ENCODE results near the gene ANGPTL7. TPM values are rescaled to one million over a fixed set of nuclear protein-coding genes. Genes with fewer than 3 reads are reported as not detected.

The ANGPTL7 gene
- total and polyA plus RNA-seq, 2 donors (not counting 1 experiment from before 2014, with no cell fraction given) = 0.34 to 1.5 TPM

- Histone ChIP-seq H2AFZ (ENCODE audit: low read length) (no peak overlapping the region), H3K4me2 (ENCODE audit: extremely low read depth, insufficient read depth, low read length) (no peak overlapping the region), H3K9ac (ENCODE audit: insufficient read depth, low read length) (no peak overlapping the region), H3K79me2 (ENCODE audit: control insufficient read depth, insufficient read depth, low read length) (no peaks in the 10 kb centered on the region), H3K27me3 (ENCODE audit: control insufficient read depth, insufficient read depth, low read length) (no peaks in the 10 kb centered on the region), H3K4me1 (ENCODE audit: control insufficient read depth, extremely low read depth, insufficient read depth, low read length) (no peaks in the 10 kb centered on the region), H3K9me3 (ENCODE audit: control insufficient read depth, insufficient read depth, low read depth, low read length) (no peaks in the 10 kb centered on the region), H3K4me3 (replicated peaks in 1 of 4; ENCODE audit: control extremely low read depth in 1 of 4, insufficient read depth in 1 of 4, low read depth in 3 of 4, low read length in 4 of 4) (no peak overlapping the region), H3K27ac (ENCODE audit: insufficient read depth, low read length) (no peak overlapping the region), H3K36me3 (ENCODE audit: control insufficient read depth, insufficient read depth, low read length) (peaks cover 10% of the 10 kb centered on the region), H4K20me1 (ENCODE audit: control insufficient read depth, extremely low read depth, insufficient read depth, low read length) (no peaks in the 10 kb centered on the region)
- DNase-seq (ENCODE audit: low read depth in 2 of 2) = no peak
- TF ChIP-seq CTCF (conservative IDR thresholded peaks at IDR 0.05 in 1 of 2, IDR thresholded peaks at IDR 0.05 in 1 of 2; ENCODE audit: low read depth in 1 of 2, low read length in 2 of 2) (no peak), EZH2 (IDR thresholded peaks at IDR 0.05; ENCODE audit: low read length, missing control alignments) (no peak)
Observed at GRCh38 chr1:11198851-11199594, 9.9 kb downstream of the ANGPTL7 start.

- no peaks in the 10 kb centered on the region for H4K20me1 ChIP-seq (ENCODE audit: control insufficient read depth, extremely low read depth, insufficient read depth, low read length)
- DNase-seq (ENCODE audit: low read depth in 2 of 2) = no peak
- H3K9ac ChIP-seq (ENCODE audit: insufficient read depth, low read length) = no peak overlapping the region
- H2AFZ ChIP-seq (ENCODE audit: low read length) = no peak overlapping the region
- no peaks in the 10 kb centered on the region for H3K79me2 ChIP-seq (ENCODE audit: control insufficient read depth, insufficient read depth, low read length)
- no peaks in the 10 kb centered on the region for H3K4me1 ChIP-seq (ENCODE audit: control insufficient read depth, extremely low read depth, insufficient read depth, low read length)
- peaks cover 6% of the 10 kb centered on the region for H3K36me3 ChIP-seq (ENCODE audit: control insufficient read depth, insufficient read depth, low read length)
- no peak overlapping the region for H3K4me2 ChIP-seq (ENCODE audit: extremely low read depth, insufficient read depth, low read length)
- H3K9me3 ChIP-seq (ENCODE audit: control insufficient read depth, insufficient read depth, low read depth, low read length) = no peaks in the 10 kb centered on the region
- no peak for TF ChIP-seq EZH2 (IDR thresholded peaks at IDR 0.05; ENCODE audit: low read length, missing control alignments)
- no peak overlapping the region for H3K4me3 ChIP-seq (replicated peaks in 1 of 4; ENCODE audit: control extremely low read depth in 1 of 4, insufficient read depth in 1 of 4, low read depth in 3 of 4, low read length in 4 of 4)
- H3K27me3 ChIP-seq (ENCODE audit: control insufficient read depth, insufficient read depth, low read length) = no peaks in the 10 kb centered on the region
- no peak overlapping the region for H3K27ac ChIP-seq (ENCODE audit: insufficient read depth, low read length)
Observed at GRCh38 chr1:11204396-11205190, 15.4 kb downstream of the ANGPTL7 start.

GRCh38 chr1:11207898-11208611, 18.9 kb downstream of the ANGPTL7 start:
- H3K36me3 ChIP-seq (ENCODE audit: control insufficient read depth, insufficient read depth, low read length) = peaks cover 8% of the 10 kb centered on the region
- H3K79me2 ChIP-seq (ENCODE audit: control insufficient read depth, insufficient read depth, low read length) = no peaks in the 10 kb centered on the region
- DNase-seq (ENCODE audit: low read depth in 2 of 2) = no peak
- no peak for TF ChIP-seq EZH2 (IDR thresholded peaks at IDR 0.05; ENCODE audit: low read length, missing control alignments)
- no peak for TF ChIP-seq CTCF (conservative IDR thresholded peaks at IDR 0.05 in 1 of 2, IDR thresholded peaks at IDR 0.05 in 1 of 2; ENCODE audit: low read depth in 1 of 2, low read length in 2 of 2)
- H3K27ac ChIP-seq (ENCODE audit: insufficient read depth, low read length) = no peak overlapping the region
- no peak overlapping the region for H3K4me2 ChIP-seq (ENCODE audit: extremely low read depth, insufficient read depth, low read length)
- H2AFZ ChIP-seq (ENCODE audit: low read length) = no peak overlapping the region
- no peaks in the 10 kb centered on the region for H4K20me1 ChIP-seq (ENCODE audit: control insufficient read depth, extremely low read depth, insufficient read depth, low read length)
- H3K27me3 ChIP-seq (ENCODE audit: control insufficient read depth, insufficient read depth, low read length) = no peaks in the 10 kb centered on the region
- no peaks in the 10 kb centered on the region for H3K9me3 ChIP-seq (ENCODE audit: control insufficient read depth, insufficient read depth, low read depth, low read length)
- no peaks in the 10 kb centered on the region for H3K4me1 ChIP-seq (ENCODE audit: control insufficient read depth, extremely low read depth, insufficient read depth, low read length)
- H3K4me3 ChIP-seq (replicated peaks in 1 of 4; ENCODE audit: control extremely low read depth in 1 of 4, insufficient read depth in 1 of 4, low read depth in 3 of 4, low read length in 4 of 4) = no peak overlapping the region
- H3K9ac ChIP-seq (ENCODE audit: insufficient read depth, low read length) = no peak overlapping the region

Measured in fibroblast of lung (primary cell).